Measurements from ENCODE around the gene UBAC2.

DNA sequence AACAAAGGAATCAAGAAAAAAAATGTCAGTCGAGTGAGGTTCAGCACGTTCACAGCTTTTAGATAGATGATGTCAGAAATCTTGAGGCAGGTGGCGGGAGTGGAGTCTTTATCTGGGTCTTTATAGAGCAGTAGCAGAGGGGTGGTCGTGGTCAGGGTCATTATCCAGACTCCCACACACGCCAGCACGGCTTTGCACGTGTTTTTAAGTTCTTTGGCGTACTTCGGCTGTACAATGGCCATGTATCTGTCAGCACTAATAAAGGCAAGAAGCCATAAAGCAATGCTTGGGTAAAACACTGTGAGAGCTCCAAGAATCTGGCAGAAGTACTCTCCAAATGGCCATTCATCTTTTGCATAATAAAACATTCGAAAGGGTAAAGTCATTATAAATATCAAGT lies 54.6 kb downstream of the UBAC2 start:
- TF ChIP-seq CTCF (IDR thresholded peaks at IDR 0.05) (no peak), POLR2A (IDR thresholded peaks at IDR 0.05) (no peak)

Measured in sigmoid colon (tissue), 3 donors.